Activated gamma-delta T cell treated with Interleukin-2 at 50 U/mL for 16 hours (primary cell): ENCODE measurements around the gene MYH6.
"Not testable (repeated sequence)": the region's sequence is repeated elsewhere in the genome, so short reads cannot be mapped to it uniquely, and the experiment has no call there.

Source experiments
- DNase-seq: peaks from one replicate; pipeline ENCODE4 v3.0.0-alpha.2; 2020

Gene MYH6

GRCh38 chr14:23435543-23436326 is 27.7 kb upstream of the MYH6 start, which contains the start of gene MYH7:
Gene MYH7, minus strand, starts transcription at chr14:23435660. Its CDS starts 1,928 bp downstream, at chr14:23433732.
- DNase-seq, result no peak

GRCh38 chr14:23434488-23435222 is 26.6 kb upstream of the MYH6 start:
- no peak for DNase-seq

- no peak for DNase-seq
Observed at GRCh38 chr14:23433457-23433856, 25.4 kb upstream of the MYH6 start.

- DNase-seq, result no peak
Observed at GRCh38 chr14:23432946-23433345, 24.9 kb upstream of the MYH6 start.

- DNase-seq, result no peak
Observed at GRCh38 chr14:23432102-23432925, 24.2 kb upstream of the MYH6 start.

GRCh38 chr14:23431486-23431885 is 23.4 kb upstream of the MYH6 start:
- DNase-seq, result no peak

GRCh38 chr14:23430723-23431085 is 22.6 kb upstream of the MYH6 start:
- no peak for DNase-seq

GRCh38 chr14:23430016-23430722 is 22.1 kb upstream of the MYH6 start:
- no peak for DNase-seq

- DNase-seq, result no peak
Observed at GRCh38 chr14:23428686-23429495, 20.8 kb upstream of the MYH6 start.

GRCh38 chr14:23425798-23426197 is 17.7 kb upstream of the MYH6 start:
- not testable (repeated sequence) for DNase-seq

- DNase-seq, result no peak
Observed at GRCh38 chr14:23425169-23425568, 17.1 kb upstream of the MYH6 start.

- no peak for DNase-seq
Observed at GRCh38 chr14:23423657-23424056, 15.6 kb upstream of the MYH6 start.

GRCh38 chr14:23421594-23421993 is 13.5 kb upstream of the MYH6 start:
- DNase-seq, result no peak

GRCh38 chr14:23419646-23420045 is 11.6 kb upstream of the MYH6 start:
- not testable (repeated sequence) for DNase-seq

GRCh38 chr14:23418021-23418420 is 9.9 kb upstream of the MYH6 start:
- no peak for DNase-seq

- DNase-seq, result not testable (repeated sequence)
Observed at GRCh38 chr14:23417269-23417668, 9.2 kb upstream of the MYH6 start.

GRCh38 chr14:23416801-23417200 is 8.7 kb upstream of the MYH6 start:
- DNase-seq, result no peak

GRCh38 chr14:23415821-23416778 is 8.0 kb upstream of the MYH6 start:
- no peak for DNase-seq

GRCh38 chr14:23414906-23415820 is 7.1 kb upstream of the MYH6 start:
- DNase-seq, result no peak
